ENCODE results near the gene CBX7. TPM values are rescaled to one million over a fixed set of nuclear protein-coding genes. Genes with fewer than 3 reads are reported as not detected.
A peak's percentile ranks its signal among the peaks of the same experiment; 100 is the strongest.

Gene CBX7
- total RNA-seq, 4 donors from 2014 or later = 189 to 264 (median 206) TPM

DNA sequence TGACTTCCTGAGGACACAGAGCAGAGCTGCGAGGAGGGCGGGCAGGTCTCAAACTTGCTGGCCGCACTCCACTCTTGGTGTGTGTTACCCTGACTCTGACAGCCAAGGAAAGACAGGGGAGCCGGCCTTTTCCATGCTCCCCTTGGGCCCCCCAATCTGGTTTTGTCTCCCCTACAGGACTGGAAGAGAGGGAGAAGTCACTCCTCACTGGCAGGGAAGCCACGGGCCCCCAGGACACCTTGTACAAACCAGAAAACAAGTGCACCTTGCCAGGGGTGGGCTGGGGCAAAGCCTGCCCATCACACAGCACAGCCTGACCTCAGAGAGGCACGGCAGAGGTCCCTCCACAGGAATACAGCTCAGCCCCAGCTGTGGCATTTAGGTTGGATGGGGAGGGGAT, 20.2 kb downstream of the CBX7 start:
- peaks cover 0 to 42% (median 15%) of the 10 kb centered on the region in 4 donors for H3K4me1 ChIP-seq
- no peaks in the 10 kb centered on the region for H3K27me3 ChIP-seq
- H3K9me3 ChIP-seq = peaks cover 0 to 8% (median 0%) of the 10 kb centered on the region in 4 donors
- H3K36me3 ChIP-seq = peaks cover 0 to 81% (median 4%) of the 10 kb centered on the region in 3 donors
- WGBS, 2 donors = 84 to 85% methylated on average over 6 of the region's 6 CpGs
- DNase-seq (ENCODE audit: low spot score in 2 of 2) = no peak
- no peak overlapping the region for H3K27ac ChIP-seq
- no peak for TF ChIP-seq POLR2A (IDR thresholded peaks at IDR 0.05)
- no peak for TF ChIP-seq CTCF (IDR thresholded peaks at IDR 0.05)
- no peak for TF ChIP-seq EP300 (IDR thresholded peaks at IDR 0.05)
- no peak overlapping the region for H3K4me3 ChIP-seq

DNA sequence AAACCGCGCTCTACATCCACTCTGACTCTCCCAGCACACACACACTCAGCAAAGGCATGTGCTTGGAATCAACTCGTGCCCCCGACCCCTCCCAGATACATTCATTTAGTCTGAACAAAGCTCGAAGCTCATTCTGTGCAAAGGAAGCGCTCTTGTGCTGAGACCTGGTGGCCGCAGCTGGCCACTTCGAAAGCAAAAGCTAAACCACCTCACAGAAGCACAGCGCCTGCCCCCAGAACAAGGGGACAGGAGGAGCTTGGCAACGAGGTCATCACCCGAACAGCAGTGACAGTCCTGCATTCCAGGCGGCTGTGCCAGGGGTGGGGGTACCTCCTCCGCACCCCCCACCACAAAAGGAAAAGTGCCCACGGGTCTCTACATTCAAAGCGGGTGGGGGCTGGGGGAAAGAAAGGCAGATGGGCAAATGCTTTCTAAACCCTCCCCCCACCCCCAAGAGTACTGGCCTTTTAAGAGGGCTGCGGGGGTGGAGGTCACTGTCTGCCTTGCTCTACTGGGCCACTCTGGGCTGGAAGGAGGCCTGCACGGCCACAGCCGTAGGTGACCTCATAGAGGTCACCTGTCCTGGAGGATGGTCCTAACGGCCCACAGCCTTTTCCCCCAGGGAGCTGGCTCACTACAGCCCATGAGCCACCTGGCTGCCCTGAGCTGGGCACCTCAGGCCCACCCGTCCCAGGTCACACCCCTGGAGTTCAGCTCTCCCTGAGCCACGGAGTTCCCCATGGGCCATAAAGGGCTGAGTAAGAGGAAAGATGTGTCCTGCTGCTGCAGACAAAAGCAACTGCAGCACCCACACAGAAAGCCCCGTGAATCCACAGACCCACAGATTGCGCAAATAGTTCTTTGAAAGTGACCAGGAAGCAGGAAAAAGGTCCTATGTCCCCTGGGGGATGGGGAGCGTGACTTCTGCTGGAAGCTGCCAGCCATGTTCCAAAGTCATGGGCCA, 21.3 kb downstream of the CBX7 start:
- H3K27me3 ChIP-seq = no peaks in the 10 kb centered on the region
- H3K27ac ChIP-seq = peak overlapping the region in 3 of 4 donors; percentile 40 to 67 (median 54)
- no peak for DNase-seq (ENCODE audit: low spot score in 2 of 2)
- TF ChIP-seq POLR2A (IDR thresholded peaks at IDR 0.05) (no peak), EP300 (IDR thresholded peaks at IDR 0.05) (no peak), CTCF (IDR thresholded peaks at IDR 0.05) (no peak)
- H3K9me3 ChIP-seq = peaks cover 0 to 8% (median 0%) of the 10 kb centered on the region in 4 donors
- H3K4me1 ChIP-seq = peaks cover 0 to 42% (median 15%) of the 10 kb centered on the region in 4 donors
- no peak overlapping the region for H3K4me3 ChIP-seq
- H3K36me3 ChIP-seq = peaks cover 0 to 71% (median 4%) of the 10 kb centered on the region in 3 donors
- 24 to 26% methylated on average over 22 to 24 of the region's 24 CpGs for WGBS, 2 donors

GRCh38 chr22:39130152-39130704, 22.3 kb downstream of the CBX7 start:
- Histone ChIP-seq H3K36me3 (peaks cover 0 to 70% (median 4%) of the 10 kb centered on the region in 3 donors), H3K9me3 (peaks cover 0 to 8% (median 0%) of the 10 kb centered on the region in 4 donors), H3K4me1 (peaks cover 0 to 35% (median 14%) of the 10 kb centered on the region in 4 donors), H3K27me3 (no peaks in the 10 kb centered on the region), H3K27ac (peak overlapping the region in 2 of 4 donors; percentile 5 to 54), H3K4me3 (no peak overlapping the region)
- TF ChIP-seq POLR2A (IDR thresholded peaks at IDR 0.05) (no peak), CTCF (IDR thresholded peaks at IDR 0.05) (no peak), EP300 (IDR thresholded peaks at IDR 0.05) (no peak)
- WGBS, 2 donors = 63 to 83% methylated on average over 2 to 8 of the region's 8 CpGs
- no peak for DNase-seq (ENCODE audit: low spot score in 2 of 2)

GRCh38 chr22:39129746-39130145, 22.7 kb downstream of the CBX7 start:
- no peak for DNase-seq (ENCODE audit: low spot score in 2 of 2)
- H3K27ac ChIP-seq = no peak overlapping the region
- H3K27me3 ChIP-seq = no peaks in the 10 kb centered on the region
- TF ChIP-seq POLR2A (IDR thresholded peaks at IDR 0.05) (no peak), CTCF (IDR thresholded peaks at IDR 0.05) (no peak), EP300 (IDR thresholded peaks at IDR 0.05) (no peak)
- H3K4me3 ChIP-seq = no peak overlapping the region
- peaks cover 0 to 8% (median 0%) of the 10 kb centered on the region in 4 donors for H3K9me3 ChIP-seq
- H3K36me3 ChIP-seq = peaks cover 0 to 67% (median 4%) of the 10 kb centered on the region in 3 donors
- WGBS, 2 donors = 91 to 95% methylated on average over 9 of the region's 9 CpGs
- peaks cover 0 to 30% (median 12%) of the 10 kb centered on the region in 4 donors for H3K4me1 ChIP-seq
